Stimulated activated CD4-positive, alpha-beta T cell treated with anti-CD3 and anti-CD28 coated beads, Interleukin-12 subunit alpha, Interleukin-12 subunit beta, amount 100 ng/mL, for 48 hours (primary cell): Measurements from ENCODE around the gene EXPH5.
"Not testable (repeated sequence)": the region's sequence is repeated elsewhere in the genome, so short reads cannot be mapped to it uniquely, and the experiment has no call there.

Source experiments
- DNase-seq, 3 donors: peaks; one replicate each; pipeline ENCODE4 v3.0.0-alpha.2; 2020; ENCODE audit warnings: low read depth in 2 of 3, low spot score in 1 of 3

Gene EXPH5, protein sequence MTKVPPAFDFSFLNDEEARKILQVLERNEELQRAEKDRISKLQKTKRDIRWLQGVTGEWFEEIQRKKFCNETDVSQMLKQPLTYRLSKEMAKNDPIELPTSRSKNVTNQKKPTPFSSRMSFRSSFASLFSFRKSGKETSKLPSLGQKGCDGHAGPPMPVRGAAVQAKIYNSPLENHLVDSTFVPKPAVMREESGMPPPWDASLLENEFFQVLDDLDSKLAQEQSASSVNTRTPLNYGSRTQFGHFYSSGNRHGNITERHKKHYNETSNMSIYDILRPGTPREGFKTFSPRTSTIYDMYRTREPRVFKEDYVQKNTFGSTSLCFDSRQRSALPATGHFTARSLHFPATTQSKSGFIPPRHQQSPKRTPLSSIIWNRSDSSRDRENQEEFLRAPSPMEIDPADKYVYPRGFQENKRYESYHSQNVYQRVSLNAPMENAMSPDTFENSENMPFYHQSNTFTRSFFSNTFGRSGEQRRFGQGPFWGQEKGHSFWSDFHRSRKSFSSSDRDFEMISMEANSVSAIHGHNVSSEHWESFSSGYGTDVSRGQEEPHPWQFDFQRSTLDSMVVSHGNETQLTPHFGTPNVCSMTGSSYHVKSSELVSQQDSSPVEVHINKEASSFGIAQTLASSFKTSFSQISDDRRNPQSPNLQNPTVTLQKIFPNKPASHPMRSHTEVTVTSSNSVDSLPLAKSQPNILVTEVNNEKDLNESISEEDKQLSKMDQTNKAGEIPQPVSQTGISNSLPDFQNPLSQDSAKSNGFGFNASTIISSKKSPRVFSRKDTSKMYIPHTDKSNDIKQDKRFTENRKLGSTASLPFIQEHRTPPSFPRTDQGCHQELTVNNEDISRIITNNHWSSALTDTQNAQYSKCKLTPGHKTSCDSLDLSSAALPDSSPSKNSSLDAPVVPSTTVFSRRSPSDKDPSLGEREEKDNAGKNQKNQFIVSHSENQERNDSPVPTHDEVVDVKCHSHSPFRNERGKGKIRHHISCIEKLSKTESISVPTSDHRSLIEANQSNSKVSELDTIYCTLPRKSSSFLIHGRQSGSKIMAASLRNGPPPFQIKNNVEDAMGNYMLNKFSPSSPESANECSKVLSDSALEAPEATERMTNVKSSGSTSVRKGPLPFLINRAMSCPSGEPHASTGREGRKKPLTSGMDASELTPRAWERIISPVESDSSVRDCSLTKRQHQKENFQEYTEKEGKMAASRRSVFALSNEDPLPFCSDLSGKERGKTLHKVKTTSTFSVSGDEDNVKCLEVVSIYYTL (N-terminal part only)

DNA sequence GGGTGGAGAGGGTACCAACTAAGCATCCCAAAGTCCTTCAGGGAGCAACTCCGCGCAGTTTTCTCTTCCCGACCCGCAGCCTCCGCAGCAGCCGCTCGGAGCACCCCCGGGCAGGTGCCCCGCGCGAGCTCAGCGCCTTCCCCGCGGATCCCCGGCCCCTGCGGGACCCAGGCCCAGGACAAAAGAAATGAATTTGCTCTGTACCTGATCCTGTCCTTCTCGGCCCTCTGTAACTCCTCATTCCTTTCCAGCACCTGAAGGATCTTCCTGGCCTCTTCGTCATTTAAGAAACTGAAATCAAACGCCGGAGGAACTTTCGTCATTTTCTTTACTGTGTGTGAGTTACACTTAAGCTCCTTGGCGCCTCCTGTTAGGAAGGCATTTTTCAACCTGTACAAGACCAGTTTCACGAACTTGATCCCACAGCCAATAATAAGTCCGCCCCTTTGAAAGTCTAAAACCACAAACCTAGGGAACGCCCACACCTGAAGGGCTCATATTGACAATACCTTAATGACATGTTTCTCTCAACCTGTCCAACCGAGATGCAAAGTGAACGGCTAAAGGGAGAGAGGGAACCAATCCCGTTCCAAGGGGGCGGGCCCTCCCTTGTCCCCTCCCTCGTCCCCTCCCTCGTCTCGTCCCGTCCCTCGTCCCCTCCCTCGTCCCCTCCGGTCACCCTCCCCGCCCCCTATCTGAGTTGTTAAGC, at the start of gene EXPH5:
TSS of gene EXPH5 (minus strand) at position 555 of the 709 bp plus-strand sequence. CDS start at position 323, 232 bp downstream.
- DNase-seq, result peak; percentile 79 to 87 (median 82)

DNA sequence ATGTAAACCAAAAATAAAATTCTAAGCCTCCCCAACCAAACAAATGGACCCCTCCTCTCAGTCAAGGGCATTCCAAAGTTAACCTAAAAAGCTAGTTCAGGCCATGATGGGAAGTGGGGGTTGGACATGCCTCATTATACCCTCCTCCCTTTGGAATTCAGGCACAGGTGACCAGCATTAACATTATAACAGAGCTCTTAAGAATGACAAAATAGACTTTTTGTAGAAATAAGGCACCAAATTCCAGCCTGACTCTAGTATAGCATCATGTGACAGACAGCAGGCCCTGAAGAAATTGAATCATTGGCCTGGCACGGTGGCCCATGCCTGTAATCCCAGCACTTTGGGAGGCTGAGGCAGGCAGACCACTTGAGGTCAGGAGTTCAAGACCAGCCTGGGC, 48.2 kb upstream of the EXPH5 start:
- not testable (repeated sequence) for DNase-seq

DNA sequence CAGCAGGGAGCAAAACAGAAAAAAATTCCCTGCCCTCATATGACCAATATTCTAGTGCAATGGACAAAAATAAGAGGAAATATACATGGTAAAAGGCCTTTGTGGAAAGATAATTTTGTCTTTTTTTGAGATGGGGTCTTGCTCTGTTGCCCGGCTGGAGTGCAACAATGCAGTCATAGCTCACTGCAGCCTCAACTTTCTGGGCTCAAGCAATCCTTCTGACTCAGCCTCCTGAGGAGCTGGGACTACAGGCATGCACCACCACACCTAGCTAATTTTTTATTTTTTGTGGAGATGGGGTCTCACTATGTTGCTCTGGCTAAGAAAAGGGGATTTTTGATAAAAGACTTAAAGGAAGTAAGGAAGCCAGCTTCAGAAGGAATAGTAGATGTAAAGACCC, 45.6 kb upstream of the EXPH5 start:
- DNase-seq, result no peak

DNA sequence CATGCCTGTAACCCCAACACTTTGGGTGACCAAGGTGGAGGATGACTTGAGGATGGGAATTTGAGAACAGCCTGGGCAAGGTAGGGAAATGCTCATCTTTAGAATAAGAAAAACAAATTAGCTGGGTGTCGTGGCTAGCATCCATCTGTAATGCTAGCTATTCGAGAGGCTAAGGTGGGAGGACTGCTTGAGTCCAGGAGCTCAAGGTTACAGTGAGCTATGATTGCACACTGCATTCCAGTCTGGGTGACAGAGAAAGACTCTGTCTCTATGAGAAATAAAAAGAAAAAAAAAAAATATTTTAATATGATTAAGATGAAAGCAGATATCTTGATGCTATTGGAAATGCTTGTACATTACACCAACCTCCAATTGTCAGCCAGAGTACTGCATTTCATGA, 42.7 kb upstream of the EXPH5 start:
- DNase-seq, result no peak

DNA sequence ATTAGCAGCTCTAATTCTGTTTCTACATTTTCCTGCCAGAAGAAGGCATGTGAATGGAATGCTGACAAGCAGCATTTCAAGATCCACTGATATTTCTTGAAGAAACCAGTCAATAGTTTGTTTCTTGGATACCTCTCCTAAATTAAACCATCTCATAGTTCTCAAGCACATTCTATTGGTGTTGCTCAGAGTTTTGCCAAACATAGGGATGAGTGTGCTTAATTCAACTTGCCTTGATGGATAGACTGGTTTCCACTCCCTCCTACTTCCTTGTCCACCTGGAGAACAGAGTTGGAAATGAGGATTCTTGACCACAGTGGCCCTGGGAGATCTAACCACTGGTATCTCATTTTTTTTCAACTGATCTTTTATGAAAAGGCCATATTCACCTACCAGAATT, 41.5 kb upstream of the EXPH5 start:
- no peak for DNase-seq

DNA sequence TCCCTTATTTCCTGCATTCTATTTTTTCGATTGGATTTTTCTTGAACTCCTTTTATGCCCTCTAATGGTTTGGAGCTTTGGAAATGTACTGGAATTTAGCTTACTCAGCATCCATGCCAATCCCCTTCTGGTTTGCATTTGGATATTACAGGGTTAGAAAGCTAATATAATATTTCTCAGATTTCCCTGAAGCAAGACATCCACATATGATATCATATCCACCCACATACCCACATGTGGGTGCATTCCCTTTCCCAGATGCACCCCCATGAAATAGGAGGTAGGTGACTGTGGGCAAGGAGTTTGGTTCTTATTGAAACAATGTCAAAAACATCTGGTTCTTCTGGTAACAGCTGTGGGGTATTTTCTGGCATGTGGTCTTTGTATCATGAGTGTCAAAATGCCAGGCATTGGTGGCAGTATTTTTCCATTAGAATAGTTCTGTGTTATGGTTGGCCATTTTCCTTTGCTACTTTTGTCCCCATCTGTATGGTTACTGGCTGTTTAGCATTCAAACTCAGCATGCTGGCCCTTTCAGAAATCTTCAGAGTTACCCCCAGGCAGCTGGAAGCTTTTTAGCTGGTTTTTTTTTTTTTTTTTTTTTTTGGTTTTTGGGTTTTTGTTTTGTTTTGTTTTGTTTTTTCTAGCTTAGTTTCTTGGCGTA, 38.6 kb upstream of the EXPH5 start:
- no peak for DNase-seq

DNA sequence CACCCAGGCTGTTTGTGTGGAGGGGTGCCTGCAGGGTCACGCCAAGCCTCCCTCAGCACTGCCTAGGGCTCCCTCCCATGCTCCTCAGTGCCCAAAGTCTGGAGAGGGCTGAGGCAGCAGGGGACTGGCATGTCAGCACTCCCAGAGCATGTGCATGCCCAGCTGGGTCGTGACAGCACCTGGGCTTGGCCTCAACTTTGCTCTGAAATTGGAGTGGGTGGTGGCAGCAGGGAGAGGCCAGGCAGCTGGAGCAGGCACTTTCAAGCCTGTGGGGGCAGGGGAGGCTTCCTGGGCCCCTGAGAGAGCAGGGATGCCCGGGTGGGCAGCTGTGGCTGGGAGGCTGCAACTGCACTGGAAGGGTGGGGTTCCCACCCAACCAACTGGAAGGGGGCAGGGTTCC, 35.7 kb upstream of the EXPH5 start:
- no peak for DNase-seq

DNA sequence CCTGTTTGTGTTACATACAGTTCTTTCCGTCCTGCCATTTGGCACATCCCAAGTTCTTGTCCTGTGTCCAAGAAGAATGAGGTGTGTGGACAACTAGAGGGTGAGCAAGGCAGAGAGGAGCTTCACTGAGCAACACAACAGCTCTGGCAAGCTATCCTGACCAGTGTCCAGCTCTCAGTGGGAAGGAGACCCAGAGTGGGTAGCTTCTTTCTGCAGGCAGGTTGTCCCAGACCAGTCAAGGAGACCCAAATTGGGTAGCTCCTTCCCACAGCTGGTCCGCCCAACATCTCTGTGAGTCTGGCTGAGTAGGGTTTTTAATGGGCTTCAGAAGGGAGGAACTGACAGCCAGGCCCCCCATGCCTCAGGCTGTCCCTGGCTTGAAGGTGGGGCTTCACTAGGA, 35.2 kb upstream of the EXPH5 start:
- DNase-seq, result no peak

DNA sequence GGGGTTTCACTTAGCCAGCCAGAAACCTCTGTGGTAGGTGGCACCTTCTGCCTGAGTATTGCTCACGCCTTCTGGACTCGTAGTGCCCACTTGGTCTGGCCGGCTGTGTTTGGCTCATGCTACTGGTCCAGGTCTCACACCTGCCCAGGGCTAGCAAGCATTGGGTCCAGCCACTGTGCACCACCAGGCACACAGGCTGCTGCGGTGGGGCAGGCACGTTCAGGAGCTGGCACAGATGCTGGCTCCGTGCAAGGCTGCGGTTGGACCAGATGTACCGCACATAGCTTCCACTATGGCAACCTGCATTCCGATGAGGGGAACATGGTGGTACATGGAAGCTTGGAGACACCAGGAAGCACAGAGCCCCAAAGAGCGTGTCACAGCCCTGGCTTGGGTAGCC, 34.8 kb upstream of the EXPH5 start:
- no peak for DNase-seq

DNA sequence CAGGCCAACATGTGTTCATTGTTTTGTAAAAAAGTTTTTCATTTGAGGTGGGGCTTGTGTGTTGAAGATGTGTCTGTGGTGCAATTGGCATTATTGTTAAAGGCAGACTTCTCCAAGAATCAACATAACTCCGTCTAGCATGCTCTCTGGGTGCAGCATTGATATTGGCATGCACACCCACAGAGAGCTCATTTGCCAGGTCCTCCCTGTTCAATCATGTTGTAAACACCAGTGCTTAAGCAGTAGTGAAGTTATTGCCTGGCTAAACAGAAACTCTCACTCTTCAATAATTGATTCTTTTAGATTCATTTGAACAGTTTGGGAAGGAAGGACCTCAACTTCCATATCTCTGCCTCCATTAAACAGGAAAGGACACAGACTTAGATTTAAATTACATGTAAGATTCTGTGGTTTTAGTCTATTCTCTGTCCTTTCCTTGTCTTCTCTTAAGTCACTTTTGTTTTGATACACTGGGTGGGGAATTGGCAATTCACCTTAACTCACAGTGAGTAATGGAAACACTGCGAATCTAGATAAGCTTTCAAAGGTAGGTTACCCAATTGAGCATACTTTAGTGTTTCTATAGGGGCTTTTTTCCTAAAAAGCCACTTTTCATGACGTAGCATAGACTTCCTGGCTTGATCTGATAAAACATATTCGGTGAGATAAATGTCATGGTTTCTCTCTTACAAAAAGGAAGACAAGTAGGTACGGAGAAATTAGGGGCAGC, 30.8 kb upstream of the EXPH5 start:
- DNase-seq, result no peak

DNA sequence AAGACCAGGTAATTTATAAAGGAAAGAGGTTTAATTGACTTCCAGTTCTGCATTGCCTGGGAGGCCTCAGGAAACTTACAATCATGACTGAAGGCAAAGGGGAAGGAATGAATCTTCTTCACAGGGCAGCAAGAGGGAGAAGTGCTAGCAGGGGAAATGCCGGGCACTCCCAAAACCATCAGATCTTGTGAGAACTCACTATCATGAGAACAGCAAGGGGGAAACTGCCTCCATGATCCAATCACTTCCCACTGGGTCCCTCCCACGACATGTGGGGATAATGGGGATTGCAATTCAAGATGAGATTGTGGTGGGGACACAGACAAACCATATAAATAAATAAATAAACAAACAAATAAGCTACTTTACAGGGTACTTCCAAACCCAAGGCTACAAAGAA, 28.8 kb upstream of the EXPH5 start:
- no peak for DNase-seq

DNA sequence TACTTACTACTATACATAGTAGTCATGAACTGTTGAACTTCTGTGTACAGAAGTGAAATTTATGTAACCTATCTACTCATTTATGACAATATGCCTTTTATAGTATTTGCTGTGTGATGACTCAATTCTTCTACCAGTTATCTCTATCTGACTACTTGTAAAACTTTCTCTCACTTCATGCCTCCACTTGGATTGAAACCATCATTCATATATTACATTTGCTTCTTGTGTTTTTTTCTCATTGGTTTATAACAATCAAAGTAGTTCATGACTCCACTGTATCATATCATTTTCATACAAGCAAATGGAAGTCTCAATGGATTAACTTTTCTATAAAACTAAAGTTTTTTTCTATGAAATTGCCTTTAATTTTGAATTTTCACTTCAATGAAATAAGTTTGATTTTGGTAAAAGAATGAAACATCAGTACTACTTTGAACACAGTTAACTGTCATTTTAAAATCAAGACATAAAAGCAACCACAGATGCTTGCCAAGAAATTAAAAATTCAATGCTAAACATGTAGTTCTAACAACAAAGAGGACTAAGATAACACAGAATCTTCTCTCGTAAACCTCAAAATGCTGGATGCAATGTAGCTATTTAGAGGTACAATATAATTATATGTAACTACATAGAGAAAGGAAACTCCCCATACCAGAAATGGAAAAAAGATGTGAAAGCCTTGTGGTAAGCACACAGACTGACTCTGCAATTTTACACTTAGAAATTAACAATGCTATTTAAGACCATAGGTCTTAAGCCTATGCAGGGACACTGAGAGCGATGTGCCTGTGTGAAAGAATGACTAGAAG, 27.6 kb upstream of the EXPH5 start:
- DNase-seq, result no peak

DNA sequence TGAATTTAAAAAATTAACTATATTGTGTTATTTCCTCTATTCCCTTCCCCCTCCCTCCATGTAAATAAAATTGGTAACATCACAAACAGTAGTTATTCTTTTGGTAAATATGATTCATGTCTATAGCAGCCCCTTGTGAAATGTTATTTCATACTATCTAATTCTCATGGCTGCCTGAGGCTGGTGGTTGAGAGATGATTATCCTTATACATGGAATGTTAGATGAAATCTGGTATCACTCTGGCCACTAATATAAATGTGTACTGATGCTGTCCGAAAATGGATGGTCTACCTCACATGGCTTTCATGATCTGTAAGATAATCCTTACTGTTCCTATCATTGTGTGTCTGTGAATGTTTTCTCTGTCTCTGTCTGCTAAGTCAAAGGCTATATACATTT, 25.0 kb upstream of the EXPH5 start:
- DNase-seq, result no peak

DNA sequence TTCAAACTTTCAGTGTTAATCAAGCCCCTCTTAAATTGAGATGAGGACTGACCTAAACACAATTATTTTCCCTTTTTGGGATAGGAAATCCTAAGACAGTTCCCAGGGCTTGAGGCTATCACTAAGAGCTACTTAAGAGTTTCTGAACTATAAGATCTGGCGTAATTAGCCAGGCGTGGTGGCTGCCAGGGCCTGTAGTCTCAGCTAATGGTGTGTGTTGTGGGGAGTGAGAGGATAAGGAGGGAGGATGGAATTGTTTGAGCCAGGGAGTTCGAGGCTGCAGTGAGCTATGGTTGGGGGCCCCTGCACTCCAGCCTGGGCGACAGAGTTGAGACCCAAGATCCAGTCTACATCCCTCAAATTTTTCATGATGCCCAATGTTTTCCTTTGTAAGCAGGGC, 23.5 kb upstream of the EXPH5 start:
- no peak for DNase-seq

DNA sequence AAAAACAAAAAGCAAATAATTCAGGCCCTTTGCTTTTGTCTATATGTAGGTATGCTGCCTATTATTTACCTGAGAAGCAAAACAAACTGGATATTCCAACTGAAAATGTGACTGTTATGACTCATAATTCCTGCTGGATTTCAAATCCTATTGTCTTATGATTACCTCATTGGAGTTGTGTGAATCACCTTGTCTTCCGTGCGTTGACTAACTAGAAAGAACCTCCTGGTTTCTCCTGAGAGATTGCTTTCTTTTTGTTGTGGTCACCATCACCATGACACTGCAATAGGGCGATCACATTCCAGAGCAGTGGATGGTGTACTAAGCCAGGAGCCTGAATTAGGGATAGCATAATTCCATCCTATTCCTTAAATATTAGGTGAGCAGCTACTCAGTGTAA, 23.0 kb upstream of the EXPH5 start:
- no peak for DNase-seq

DNA sequence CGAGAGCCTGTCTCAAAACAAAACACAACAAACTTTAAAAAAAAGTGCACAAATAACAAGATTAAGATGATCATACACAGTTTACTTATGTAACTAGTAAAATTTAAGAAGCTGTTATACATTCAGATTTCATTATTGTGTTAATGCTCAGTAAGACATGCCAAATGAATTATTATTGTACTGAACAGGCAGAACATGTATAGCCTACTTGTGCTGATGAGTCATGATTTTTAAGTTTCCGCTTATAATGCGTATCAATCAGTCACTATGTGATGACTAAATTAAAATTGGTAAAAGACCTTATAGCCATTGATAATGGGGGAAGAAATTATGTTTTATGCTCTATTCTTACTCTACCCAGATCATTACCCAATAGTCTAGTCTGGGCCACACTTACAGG, 20.5 kb upstream of the EXPH5 start:
- DNase-seq, result no peak

DNA sequence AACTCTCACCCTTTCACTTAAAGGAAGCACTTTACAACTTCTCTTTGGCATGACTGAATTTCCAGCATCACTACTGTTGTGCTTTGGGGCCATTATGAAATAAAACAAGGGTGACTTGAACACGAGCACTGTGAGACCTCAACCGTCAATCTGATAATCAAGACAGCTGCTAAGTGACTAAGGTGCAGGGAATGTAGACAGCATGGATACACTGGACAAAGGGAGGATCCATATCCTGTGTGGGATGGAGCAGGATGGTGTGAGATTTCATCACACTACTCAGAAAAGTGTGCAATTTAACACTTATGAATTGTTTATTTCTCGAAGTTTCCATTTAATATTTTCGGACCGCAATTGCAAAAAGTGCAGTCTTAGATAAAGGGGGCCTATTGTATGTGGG, 16.1 kb upstream of the EXPH5 start:
- DNase-seq, result no peak

DNA sequence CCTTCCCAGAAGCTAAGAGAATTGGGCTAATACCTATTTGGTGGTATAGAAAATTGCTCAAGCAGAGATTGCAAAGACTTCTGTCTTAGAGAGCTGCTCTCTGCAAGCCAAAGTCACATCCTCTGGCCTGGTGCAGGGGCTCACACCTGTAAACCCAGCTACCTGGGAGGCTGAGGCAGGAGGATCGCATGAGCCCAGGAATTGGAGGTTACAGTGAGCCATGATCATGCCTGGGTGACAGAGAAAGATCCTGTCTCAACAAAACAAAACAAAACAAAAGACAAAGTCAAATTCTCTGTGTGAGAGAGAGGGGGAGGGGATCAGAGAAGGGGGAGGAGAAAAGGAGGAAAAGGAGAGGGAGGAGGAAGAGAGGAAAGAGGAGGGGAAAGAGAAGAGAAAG, 15.0 kb upstream of the EXPH5 start:
- DNase-seq, result no peak
